BE2C (cell line): ENCODE measurements around the gene JARID2.

Experiments used
- DNase-seq: peaks from one replicate; pipeline ENCODE4 v3.0.0-alpha.2; 2020
- H3K27me3 ChIP-seq: fragments of 250-450 bp; sonication (Bioruptor Pico); 2 replicates; pipeline ENCODE4 v1.5.1; 2020; ENCODE audit warnings: mild to moderate bottlenecking
- H3K36me3 ChIP-seq: fragments of 250-450 bp; sonication (Bioruptor Pico); 2 replicates; pipeline ENCODE4 v1.5.1; 2020; ENCODE audit warnings: mild to moderate bottlenecking
- H3K4me1 ChIP-seq: fragments of 250-450 bp; sonication (Bioruptor Pico); 2 replicates; pipeline ENCODE4 v1.5.1; 2020
- H3K4me3 ChIP-seq: 2 replicates; pipeline ENCODE4 v1.5.1; 2011; ENCODE audit warnings: low read depth, low read length
- H3K9me3 ChIP-seq: fragments of 250-450 bp; sonication (Bioruptor Pico); 2 replicates; pipeline ENCODE4 v1.5.1; 2020
- CTCF ChIP-seq: IDR thresholded peaks from 2 replicates; pipeline ENCODE4 v1.5.1; 2012; ENCODE audit warnings: mild to moderate bottlenecking, low read depth, low read length

JARID2 gene

GRCh38 chr6:15416932-15417509 is 171.2 kb downstream of the JARID2 start:
- TF ChIP-seq CTCF: no peak
- Histone ChIP-seq H3K36me3 (no peaks in the 10 kb centered on the region; the same call in 1 of the 2 replicates), H3K9me3 (no peaks in the 10 kb centered on the region; the same call in 1 of the 2 replicates), H3K27me3 (no peaks in the 10 kb centered on the region), H3K4me3 (no peak overlapping the region), H3K4me1 (no peaks in the 10 kb centered on the region)
- no peak for DNase-seq

GRCh38 chr6:15417811-15418210 is 171.9 kb downstream of the JARID2 start:
- H3K27me3 ChIP-seq: no peaks in the 10 kb centered on the region
- no peak for TF ChIP-seq CTCF
- no peaks in the 10 kb centered on the region; the same call in 1 of the 2 replicates for H3K9me3 ChIP-seq
- no peaks in the 10 kb centered on the region; the same call in 1 of the 2 replicates for H3K36me3 ChIP-seq
- no peak for DNase-seq
- no peaks in the 10 kb centered on the region for H3K4me1 ChIP-seq
- no peak overlapping the region for H3K4me3 ChIP-seq

GRCh38 chr6:15419493-15419892 is 173.6 kb downstream of the JARID2 start:
- Histone ChIP-seq H3K4me3 (no peak overlapping the region), H3K4me1 (no peaks in the 10 kb centered on the region), H3K27me3 (no peaks in the 10 kb centered on the region), H3K36me3 (no peaks in the 10 kb centered on the region), H3K9me3 (no peaks in the 10 kb centered on the region)
- TF ChIP-seq CTCF: no peak
- no peak for DNase-seq

- Histone ChIP-seq H3K4me1 (no peaks in the 10 kb centered on the region), H3K9me3 (no peaks in the 10 kb centered on the region), H3K27me3 (no peaks in the 10 kb centered on the region), H3K36me3 (no peaks in the 10 kb centered on the region), H3K4me3 (no peak overlapping the region)
- no peak for DNase-seq
- no peak for TF ChIP-seq CTCF
Measured at GRCh38 chr6:15420959-15421438, 175.1 kb downstream of the JARID2 start.

GRCh38 chr6:15421945-15422733 is 176.3 kb downstream of the JARID2 start:
- no peak overlapping the region for H3K4me3 ChIP-seq
- no peaks in the 10 kb centered on the region for H3K36me3 ChIP-seq
- DNase-seq: no peak
- no peaks in the 10 kb centered on the region for H3K4me1 ChIP-seq
- TF ChIP-seq CTCF: no peak
- no peaks in the 10 kb centered on the region for H3K27me3 ChIP-seq
- H3K9me3 ChIP-seq: no peaks in the 10 kb centered on the region
